AG10803 (cell line): ENCODE results near the gene EML3.
"Not testable (repeated sequence)": the region's sequence is repeated elsewhere in the genome, so short reads cannot be mapped to it uniquely, and the experiment has no call there.

Experiments used
- DNase-seq: peaks from one replicate; pipeline ENCODE4 v3.0.0; 2010; ENCODE audit warnings: low read depth
- H3K4me3 ChIP-seq: 2 replicates; pipeline ENCODE4 v1.5.1; 2011; ENCODE audit warnings: mild to moderate bottlenecking, low read length, control low read depth
- TF ChIP-seq, protein P1 (sequence below): conservative IDR thresholded peaks from 2 replicates; pipeline ENCODE4 v1.5.1; 2011; ENCODE audit warnings: mild to moderate bottlenecking, low read length, control low read depth, inconsistent platforms

EML3 gene

DNA sequence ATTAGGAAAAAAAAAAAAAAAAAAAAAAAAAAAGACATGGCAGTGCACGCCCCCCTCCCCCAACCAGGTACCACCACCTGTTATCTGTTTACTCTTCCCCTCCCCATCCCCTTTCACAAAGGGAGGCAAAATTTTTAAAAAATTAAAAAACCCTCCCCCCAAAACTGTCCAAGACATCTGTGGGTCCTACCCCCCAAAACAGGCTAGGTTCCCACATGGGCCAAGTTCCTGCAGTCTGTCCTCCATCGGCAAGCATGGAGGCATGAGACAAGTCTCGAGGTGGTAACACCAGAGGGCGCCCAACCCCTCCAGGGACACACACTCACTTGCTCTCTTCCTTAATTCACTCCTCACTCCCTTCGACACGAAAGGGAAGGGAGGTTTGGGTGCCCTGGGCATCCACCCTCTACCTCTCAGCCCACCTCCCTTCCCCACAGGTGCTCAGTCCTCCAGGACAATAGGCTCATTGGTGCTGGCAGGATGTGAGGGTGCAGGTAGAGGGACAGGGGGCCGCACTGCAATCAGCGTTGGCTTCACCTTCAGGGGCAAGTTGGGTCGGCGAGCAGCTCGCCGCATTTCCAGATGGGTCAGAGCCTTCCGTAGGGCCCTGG is 19.0 kb downstream of the EML3 start:
- peak; percentile 79 for DNase-seq
- TF ChIP-seq, protein P1, sequence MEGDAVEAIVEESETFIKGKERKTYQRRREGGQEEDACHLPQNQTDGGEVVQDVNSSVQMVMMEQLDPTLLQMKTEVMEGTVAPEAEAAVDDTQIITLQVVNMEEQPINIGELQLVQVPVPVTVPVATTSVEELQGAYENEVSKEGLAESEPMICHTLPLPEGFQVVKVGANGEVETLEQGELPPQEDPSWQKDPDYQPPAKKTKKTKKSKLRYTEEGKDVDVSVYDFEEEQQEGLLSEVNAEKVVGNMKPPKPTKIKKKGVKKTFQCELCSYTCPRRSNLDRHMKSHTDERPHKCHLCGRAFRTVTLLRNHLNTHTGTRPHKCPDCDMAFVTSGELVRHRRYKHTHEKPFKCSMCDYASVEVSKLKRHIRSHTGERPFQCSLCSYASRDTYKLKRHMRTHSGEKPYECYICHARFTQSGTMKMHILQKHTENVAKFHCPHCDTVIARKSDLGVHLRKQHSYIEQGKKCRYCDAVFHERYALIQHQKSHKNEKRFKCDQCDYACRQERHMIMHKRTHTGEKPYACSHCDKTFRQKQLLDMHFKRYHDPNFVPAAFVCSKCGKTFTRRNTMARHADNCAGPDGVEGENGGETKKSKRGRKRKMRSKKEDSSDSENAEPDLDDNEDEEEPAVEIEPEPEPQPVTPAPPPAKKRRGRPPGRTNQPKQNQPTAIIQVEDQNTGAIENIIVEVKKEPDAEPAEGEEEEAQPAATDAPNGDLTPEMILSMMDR, result peak; percentile 69
- H3K4me3 ChIP-seq, result no peak overlapping the region

GRCh38 chr11:62592989-62593421 is 19.6 kb downstream of the EML3 start:
- H3K4me3 ChIP-seq, result no peak overlapping the region
- TF ChIP-seq, protein P1, result no peak

DNA sequence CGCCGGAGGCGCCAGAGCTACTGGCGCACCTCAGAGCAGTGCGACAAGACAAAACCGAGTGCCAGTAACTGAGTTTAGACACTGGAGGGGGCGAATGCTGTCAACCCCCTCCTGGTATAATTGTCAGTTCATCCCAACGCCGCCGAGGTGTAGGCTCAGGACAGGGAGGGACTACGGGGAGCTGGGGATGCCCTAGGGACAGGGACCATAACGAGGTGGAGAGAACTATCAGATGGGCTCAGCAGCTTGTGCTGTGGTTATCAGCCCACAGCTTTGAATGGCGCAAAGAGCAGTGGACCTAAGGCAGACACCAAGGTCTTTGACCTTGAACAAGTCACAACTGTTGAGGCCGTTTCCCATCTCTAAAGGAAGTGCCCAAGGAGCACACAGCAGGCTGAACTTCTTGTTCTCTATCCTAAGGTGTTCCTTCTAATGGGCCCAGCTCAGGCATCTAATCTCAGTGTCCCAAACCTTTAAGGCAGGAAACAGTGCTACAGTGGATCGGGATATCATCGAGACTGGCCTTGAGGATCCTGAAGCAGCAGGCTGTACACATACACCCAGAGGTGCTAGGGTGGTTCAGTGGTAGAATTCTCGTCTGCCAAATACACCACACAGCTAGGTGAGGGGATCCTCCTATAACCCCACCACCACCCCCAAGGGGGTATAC is 20.3 kb downstream of the EML3 start:
- DNase-seq, result no peak
- peak overlapping the region; percentile 69 for H3K4me3 ChIP-seq
- TF ChIP-seq, protein P1, result no peak

More at GRCh38 chr11:62592989-62593421, 19.6 kb downstream of the EML3 start:
- no peak for DNase-seq

- H3K4me3 ChIP-seq, result peak within 1 kb of the TSS; percentile 93
- peak; percentile 99 for DNase-seq
- TF ChIP-seq, protein P1, result 0 out of 2 replicates have a peak, but pooled peaks have one; percentile 5
Measured at GRCh38 chr11:62591448-62592145, 21.0 kb downstream of the EML3 start, which contains the start of gene TUT1. TSS of gene TUT1 (minus strand) at chr11:62591523. CDS start at chr11:62591485, 38 bp downstream.

- no peak for DNase-seq
- no peak overlapping the region for H3K4me3 ChIP-seq
- TF ChIP-seq, protein P1, result no peak; the same call in 1 of the 2 replicates
Measured at GRCh38 chr11:62588966-62589637, 23.5 kb downstream of the EML3 start.

GRCh38 chr11:62585356-62585755 is 27.2 kb downstream of the EML3 start:
- not testable (repeated sequence) for H3K4me3 ChIP-seq

GRCh38 chr11:62581735-62582134 is 30.8 kb downstream of the EML3 start:
- H3K4me3 ChIP-seq, DNase-seq: not testable (repeated sequence)

More at GRCh38 chr11:62585356-62585755, 27.2 kb downstream of the EML3 start:
- DNase-seq, result not testable (repeated sequence)
